Activated T-helper 1 cell treated with anti-CD3 and anti-CD28 coated beads, Interleukin-2, amount 50 U/mL, for 16 hours (primary cell): ENCODE data around the gene FIG4.
"Not testable (repeated sequence)": the region's sequence is repeated elsewhere in the genome, so short reads cannot be mapped to it uniquely, and the experiment has no call there.

Source experiments
- DNase-seq, 2 donors: peaks; one replicate each; pipeline ENCODE4 v3.0.0-alpha.2; 2020; ENCODE audit warnings: low read depth in 1 of 2, low spot score in 1 of 2

Gene FIG4

GRCh38 chr6:109690737-109691621, at the start of gene FIG4, which contains the start of gene AK9:
TSS of gene FIG4 (plus strand) at chr6:109691296. CDS start at chr6:109691436, 140 bp downstream.
TSS of gene AK9 (minus strand) at chr6:109691202. CDS start at chr6:109675745, 15,457 bp downstream.
- peak; percentile 80 to 82 for DNase-seq

GRCh38 chr6:109644131-109644530, 47.0 kb upstream of the FIG4 start:
- no peak for DNase-seq

GRCh38 chr6:109653264-109653663, 37.8 kb upstream of the FIG4 start:
- no peak for DNase-seq

- no peak for DNase-seq
These were observed 35.3 kb upstream of the FIG4 start for GRCh38 chr6:109655761-109656262.

- DNase-seq = no peak
These were observed 30.4 kb upstream of the FIG4 start for GRCh38 chr6:109660526-109661320.

- DNase-seq = no peak
These were observed 28.9 kb upstream of the FIG4 start for GRCh38 chr6:109662192-109662591.

- no peak for DNase-seq
These were observed 21.3 kb upstream of the FIG4 start for GRCh38 chr6:109669811-109670210.

GRCh38 chr6:109671733-109672132, 19.4 kb upstream of the FIG4 start:
- no peak for DNase-seq

GRCh38 chr6:109672175-109672574, 18.9 kb upstream of the FIG4 start:
- no peak for DNase-seq

GRCh38 chr6:109672839-109673238, 18.3 kb upstream of the FIG4 start:
- no peak for DNase-seq

GRCh38 chr6:109676724-109677123, 14.4 kb upstream of the FIG4 start:
- no peak for DNase-seq

GRCh38 chr6:109678240-109678639, 12.9 kb upstream of the FIG4 start:
- DNase-seq = no peak

GRCh38 chr6:109678661-109679505, 12.2 kb upstream of the FIG4 start:
- DNase-seq = not testable (repeated sequence)

GRCh38 chr6:109686566-109687265, 4.4 kb upstream of the FIG4 start:
- DNase-seq = no peak

- DNase-seq = no peak
These were observed 3.8 kb upstream of the FIG4 start for GRCh38 chr6:109687271-109687761.

GRCh38 chr6:109690373-109690736, 741 bp upstream of the FIG4 start:
- DNase-seq = peak; percentile 33 to 42

- DNase-seq = no peak
These were observed 2.0 kb downstream of the FIG4 start for GRCh38 chr6:109693111-109693510.

- no peak for DNase-seq
These were observed 4.4 kb downstream of the FIG4 start for GRCh38 chr6:109695468-109695867.

- DNase-seq = no peak
These were observed 5.3 kb downstream of the FIG4 start for GRCh38 chr6:109696355-109696754.

- no peak for DNase-seq
These were observed 10.1 kb downstream of the FIG4 start for GRCh38 chr6:109701221-109701620.
